Panc1 (cell line): ENCODE results near the gene TTC16. TPM values are rescaled to one million over a fixed set of nuclear protein-coding genes. Genes with fewer than 3 reads are reported as not detected.

ENCODE experiments used
- ATAC-seq: fragments of 200-7000 bp; cut with Tn5 transposase; 2 replicates; pipeline ENCODE4 v1.9.1; 2020; ENCODE audit warnings: mild to moderate bottlenecking, moderate library complexity
- BruUV-seq: library from RNA; stranded (reverse); fragments of 400-500 nt; replicated peaks from 2 replicates; lab custom pipeline; 2021; lab: Mats Ljungman, UMichigan
- CTCF ChIA-PET: fragments of 300-600 bp; sonication (Branson Sonifier 250); formaldehyde crosslinking; loops from one replicate; lab custom pipeline; 2022; ENCODE audit warnings: antibody characterized with exemption; lab: Charles Lee
- POLR2A ChIA-PET: fragments of 300-600 bp; sonication (Branson Sonifier 250); formaldehyde crosslinking; loops from one replicate; lab custom pipeline; 2022; ENCODE audit warnings: antibody characterized with exemption; lab: Charles Lee
- DNase-seq: peaks from one replicate; pipeline ENCODE4 v3.0.0-alpha.2; 2010; ENCODE audit warnings: low read depth, low spot score
- H3K27ac ChIP-seq: 2 replicates; pipeline ENCODE4 v1.5.1; 2011; ENCODE audit warnings: mild to moderate bottlenecking, low read length, inconsistent platforms
- H3K27me3 ChIP-seq: fragments of 200-500 bp; sonication (Bioruptor generic); 2 replicates; pipeline ENCODE4 v1.6.0; 2014; ENCODE audit warnings: low read length, inconsistent platforms; ENCODE audit not compliant: control insufficient read depth, insufficient read depth
- H3K36me3 ChIP-seq: fragments of 200-500 bp; sonication (Bioruptor generic); 2 replicates; pipeline ENCODE4 v1.5.1; 2014; ENCODE audit warnings: inconsistent platforms, mild to moderate bottlenecking, low read length, moderate library complexity; ENCODE audit not compliant: control insufficient read depth, insufficient read depth
- H3K4me1 ChIP-seq: 2 replicates; pipeline ENCODE4 v1.5.1; 2011; ENCODE audit warnings: inconsistent platforms, mild to moderate bottlenecking, low read length, moderate library complexity; ENCODE audit not compliant: control insufficient read depth, insufficient read depth
- H3K4me3 ChIP-seq, 2 experiments: 2 replicates each; pipeline ENCODE4 v1.5.1; 2011 to 2012; ENCODE audit warnings: low read depth in 2 of 2, low read length in 2 of 2, mild to moderate bottlenecking in 2 of 2, inconsistent platforms in 1 of 2, moderate library complexity in 1 of 2
- H3K9me3 ChIP-seq: fragments of 200-500 bp; sonication (Bioruptor generic); 2 replicates; pipeline ENCODE4 v1.5.1; 2014; ENCODE audit warnings: low read depth, mild to moderate bottlenecking, inconsistent platforms, low read length, moderate library complexity; ENCODE audit not compliant: control insufficient read depth, insufficient read depth
- CTCF ChIP-seq: fragments of 450-650 bp; IDR thresholded peaks from 2 replicates; pipeline ENCODE4 v1.5.1; 2017; ENCODE audit warnings: mild to moderate bottlenecking
- POLR2AphosphoS5 ChIP-seq: IDR thresholded peaks from 2 replicates; pipeline ENCODE4 v1.6.1; 2012; ENCODE audit warnings: mild to moderate bottlenecking, low read depth, low read length, moderate library complexity
- SIN3A ChIP-seq: IDR thresholded peaks from 2 replicates; pipeline ENCODE4 v1.6.1; 2012; ENCODE audit warnings: low read depth, mild to moderate bottlenecking, low read length, moderate library complexity, borderline replicate concordance; ENCODE audit not compliant: insufficient read depth
- TCF7L2 ChIP-seq: IDR thresholded peaks from 2 replicates; pipeline ENCODE4 v1.6.1; 2011; ENCODE audit warnings: mild to moderate bottlenecking, low read depth, low read length, inconsistent platforms
- in situ Hi-C: cut with HindIII; loops from 2 replicates; pipeline ENCODE4 v1.10.0; 2016; ENCODE audit warnings: low sequenced_read_pairs, low pct_unique_long_range_greater_than_20kb
- intact Hi-C: fragments of 100-400 bp; cut with micrococcal nuclease; formaldehyde crosslinking; loops from one replicate; pipeline ENCODE4 v1.10.0; 2022; ENCODE audit not compliant: unreplicated experiment
- total RNA-seq: library from RNA; stranded (reverse); gene quantifications from one replicate; pipeline ENCODE4 v1.2.1, GENCODE V29; 2021; ENCODE audit not compliant: unreplicated experiment
- TF ChIP-seq, protein P1 (sequence below), 2 experiments: IDR thresholded peaks; 2 replicates each; pipeline ENCODE4 v1.6.1; 2011 to 2012; ENCODE audit warnings: low read depth in 2 of 2, control low read depth in 1 of 2, low read length in 1 of 2, mild to moderate bottlenecking in 1 of 2, moderate library complexity in 1 of 2; ENCODE audit not compliant: insufficient read depth in 1 of 2

Gene TTC16
- total RNA-seq, 1 experiment from 2014 or later: 0.05 TPM

- ATAC-seq: no peak
These were observed 61.0 kb downstream of the TTC16 start for GRCh38 chr9:127776924-127777289.

DNA sequence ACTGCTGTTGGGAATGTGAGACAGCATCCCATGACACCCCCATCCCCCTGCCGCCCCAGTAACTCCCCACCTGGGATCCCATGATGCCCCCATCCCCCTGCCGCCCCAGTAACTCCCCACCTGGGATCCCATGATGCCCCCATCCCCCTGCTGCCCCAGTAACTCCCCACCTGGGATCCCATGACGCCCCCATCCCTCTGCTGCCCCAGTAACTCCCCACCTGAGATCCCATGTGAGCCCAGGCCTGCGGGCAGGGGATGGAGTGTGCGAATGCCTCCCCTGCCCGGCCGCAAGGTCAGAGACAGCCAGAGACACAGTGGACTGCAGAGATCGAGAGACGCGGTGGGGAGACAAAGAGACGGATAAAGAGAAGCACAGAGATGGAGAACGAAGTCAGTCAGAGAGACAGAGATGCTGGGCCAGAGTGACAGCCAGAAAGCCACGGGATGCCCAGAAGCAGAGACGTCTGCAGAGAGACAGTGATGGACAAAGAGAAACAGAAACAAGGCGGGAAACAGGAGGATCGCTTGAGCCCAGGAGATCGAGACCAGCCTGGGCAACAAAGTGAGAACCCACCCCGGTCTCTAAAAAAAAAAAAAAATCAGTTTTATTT is 61.6 kb downstream of the TTC16 start:
- no peak for DNase-seq
- no peaks in the 10 kb centered on the region for H3K27me3 ChIP-seq
- no peaks in the 10 kb centered on the region for H3K9me3 ChIP-seq
- no peaks in the 10 kb centered on the region for H3K36me3 ChIP-seq
- ATAC-seq: no peak
- no peaks in the 10 kb centered on the region; the same call in 1 of the 2 replicates for H3K4me1 ChIP-seq
- no TSS peak for BruUV-seq
- ChIA-PET POLR2A (no interaction called here), CTCF (no interaction called here)
- H3K4me3 ChIP-seq: no peak overlapping the region
- intact Hi-C loops (no loop called here), in situ Hi-C loops (no loop called here)
- H3K27ac ChIP-seq: no peak overlapping the region
- TF ChIP-seq TCF7L2 (no peak), SIN3A (no peak), POLR2AphosphoS5 (no peak), CTCF (no peak)
- TF ChIP-seq, protein P1, sequence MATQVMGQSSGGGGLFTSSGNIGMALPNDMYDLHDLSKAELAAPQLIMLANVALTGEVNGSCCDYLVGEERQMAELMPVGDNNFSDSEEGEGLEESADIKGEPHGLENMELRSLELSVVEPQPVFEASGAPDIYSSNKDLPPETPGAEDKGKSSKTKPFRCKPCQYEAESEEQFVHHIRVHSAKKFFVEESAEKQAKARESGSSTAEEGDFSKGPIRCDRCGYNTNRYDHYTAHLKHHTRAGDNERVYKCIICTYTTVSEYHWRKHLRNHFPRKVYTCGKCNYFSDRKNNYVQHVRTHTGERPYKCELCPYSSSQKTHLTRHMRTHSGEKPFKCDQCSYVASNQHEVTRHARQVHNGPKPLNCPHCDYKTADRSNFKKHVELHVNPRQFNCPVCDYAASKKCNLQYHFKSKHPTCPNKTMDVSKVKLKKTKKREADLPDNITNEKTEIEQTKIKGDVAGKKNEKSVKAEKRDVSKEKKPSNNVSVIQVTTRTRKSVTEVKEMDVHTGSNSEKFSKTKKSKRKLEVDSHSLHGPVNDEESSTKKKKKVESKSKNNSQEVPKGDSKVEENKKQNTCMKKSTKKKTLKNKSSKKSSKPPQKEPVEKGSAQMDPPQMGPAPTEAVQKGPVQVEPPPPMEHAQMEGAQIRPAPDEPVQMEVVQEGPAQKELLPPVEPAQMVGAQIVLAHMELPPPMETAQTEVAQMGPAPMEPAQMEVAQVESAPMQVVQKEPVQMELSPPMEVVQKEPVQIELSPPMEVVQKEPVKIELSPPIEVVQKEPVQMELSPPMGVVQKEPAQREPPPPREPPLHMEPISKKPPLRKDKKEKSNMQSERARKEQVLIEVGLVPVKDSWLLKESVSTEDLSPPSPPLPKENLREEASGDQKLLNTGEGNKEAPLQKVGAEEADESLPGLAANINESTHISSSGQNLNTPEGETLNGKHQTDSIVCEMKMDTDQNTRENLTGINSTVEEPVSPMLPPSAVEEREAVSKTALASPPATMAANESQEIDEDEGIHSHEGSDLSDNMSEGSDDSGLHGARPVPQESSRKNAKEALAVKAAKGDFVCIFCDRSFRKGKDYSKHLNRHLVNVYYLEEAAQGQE (IDR thresholded peaks at IDR 0.05; ENCODE audit: insufficient read depth in 1 of 2, low read depth in 2 of 2, low read length in 1 of 2): no peak

More at GRCh38 chr9:127776924-127777289, 61.0 kb downstream of the TTC16 start:
- no peak overlapping the region for H3K27ac ChIP-seq
- no peaks in the 10 kb centered on the region for H3K9me3 ChIP-seq
- BruUV-seq: no TSS peak
- intact Hi-C loops: no loop called here
- DNase-seq: no peak
- in situ Hi-C loops: no loop called here
- H3K4me3 ChIP-seq: no peak overlapping the region
- no peaks in the 10 kb centered on the region for H3K36me3 ChIP-seq
- ChIA-PET POLR2A (no interaction called here), CTCF (no interaction called here)
- TF ChIP-seq, protein P1 (IDR thresholded peaks at IDR 0.05; ENCODE audit: insufficient read depth in 1 of 2, low read depth in 2 of 2, low read length in 1 of 2): no peak
- no peak for TF ChIP-seq CTCF
- TF ChIP-seq SIN3A: no peak
- H3K4me1 ChIP-seq: no peaks in the 10 kb centered on the region; the same call in 1 of the 2 replicates
- H3K27me3 ChIP-seq: no peaks in the 10 kb centered on the region
